CD14-positive monocyte (primary cell): ENCODE results near the gene SPATS2L. TPM values are rescaled to one million over a fixed set of nuclear protein-coding genes. Genes with fewer than 3 reads are reported as not detected.

Experiments
- DNase-seq, 3 donors: peaks; one replicate each; pipeline ENCODE4 v3.0.0-alpha.2; 2011 to 2022
- H2AFZ ChIP-seq: 2 replicates; pipeline ENCODE4 v1.6.0; 2012; ENCODE audit warnings: mild to moderate bottlenecking, low read depth, low read length, inconsistent platforms; ENCODE audit not compliant: insufficient read depth, poor library complexity, severe bottlenecking
- H3K27ac ChIP-seq, 2 donors: 1 replicate in 1 of 2; 2 replicates in 1 of 2; pipeline ENCODE4 v1.5.1; 2012 to 2013; ENCODE audit warnings: low read length in 2 of 2, control low read depth in 1 of 2, inconsistent platforms in 1 of 2, low read depth in 1 of 2, mild to moderate bottlenecking in 1 of 2
- H3K27me3 ChIP-seq, 2 donors: one replicate each; pipeline versions ENCODE4 v1.6.0 to v1.6.1; 2011 to 2013; ENCODE audit warnings: low read length in 2 of 2; ENCODE audit not compliant: control insufficient read depth in 2 of 2, insufficient read depth in 2 of 2
- H3K36me3 ChIP-seq, 2 donors: replicated peaks in 1 of 2; 1 replicate in 1 of 2; 2 replicates in 1 of 2; pipeline versions ENCODE4 v1.5.1 to v1.6.1; 2012 to 2013; ENCODE audit warnings: low read length in 2 of 2, control low read depth in 1 of 2, inconsistent platforms in 1 of 2, mild to moderate bottlenecking in 1 of 2; ENCODE audit not compliant: insufficient read depth in 2 of 2, control insufficient read depth in 1 of 2
- H3K4me1 ChIP-seq, 2 donors: 1 replicate in 1 of 2; 2 replicates in 1 of 2; pipeline versions ENCODE4 v1.5.1 to v1.6.1; 2012 to 2013; ENCODE audit warnings: low read length in 2 of 2, control low read depth in 1 of 2, inconsistent platforms in 1 of 2, mild to moderate bottlenecking in 1 of 2, moderate library complexity in 1 of 2; ENCODE audit not compliant: insufficient read depth in 2 of 2, control insufficient read depth in 1 of 2
- H3K4me2 ChIP-seq: replicated peaks from 2 replicates; pipeline ENCODE3; 2012; ENCODE audit warnings: low read length, moderate library complexity, mild to moderate bottlenecking; ENCODE audit not compliant: poor library complexity, severe bottlenecking; ENCODE audit errors: extremely low read depth
- H3K4me3 ChIP-seq, 3 experiments: fragments of 200-600 bp in 1 of 3; sonication (generic) in 1 of 3; replicated peaks in 1 of 3; 1 replicate in 2 of 3; 2 replicates in 1 of 3; pipeline ENCODE4 v1.5.1; 2011 to 2013; ENCODE audit warnings: low read length in 3 of 3, mild to moderate bottlenecking in 3 of 3, control low read depth in 2 of 3, low read depth in 2 of 3, inconsistent platforms in 1 of 3, moderate library complexity in 1 of 3
- H3K79me2 ChIP-seq: 2 replicates; pipeline ENCODE4 v1.6.0; 2012; ENCODE audit warnings: mild to moderate bottlenecking, control low read depth, inconsistent platforms, low read length, moderate library complexity; ENCODE audit not compliant: insufficient read depth
- H3K9ac ChIP-seq: 2 replicates; pipeline ENCODE4 v1.6.0; 2017; ENCODE audit warnings: low read length, mild to moderate bottlenecking; ENCODE audit not compliant: insufficient read depth, poor library complexity, severe bottlenecking
- H3K9me3 ChIP-seq, 2 donors: replicated peaks in 1 of 2; 1 replicate in 1 of 2; 2 replicates in 1 of 2; pipeline versions ENCODE4 v1.5.1 to v1.6.1; 2012 to 2013; ENCODE audit warnings: low read length in 2 of 2, control low read depth in 1 of 2; ENCODE audit not compliant: control insufficient read depth in 1 of 2, insufficient read depth in 1 of 2
- H4K20me1 ChIP-seq: 2 replicates; pipeline ENCODE4 v1.6.0; 2012; ENCODE audit warnings: mild to moderate bottlenecking, low read length, control low read depth, moderate library complexity; ENCODE audit not compliant: insufficient read depth
- H3K27ac Mint-ChIP-seq, 7 donors: one replicate each; pipeline ENCODE4 v1.8.0; 2020; ENCODE audit warnings: mild to moderate bottlenecking in 7 of 7, mixed read lengths in 7 of 7, moderate library complexity in 6 of 7, inconsistent platforms in 2 of 7
- H3K27me3 Mint-ChIP-seq, 3 donors: one replicate each; pipeline ENCODE4 v1.8.0; 2021 to 2022; ENCODE audit warnings: low read depth in 3 of 3, mild to moderate bottlenecking in 3 of 3, mixed read lengths in 3 of 3, moderate library complexity in 3 of 3, inconsistent platforms in 1 of 3
- H3K36me3 Mint-ChIP-seq, 2 donors: one replicate each; pipeline ENCODE4 v1.8.0; 2020; ENCODE audit warnings: mixed read lengths in 2 of 2, inconsistent platforms in 1 of 2, mild to moderate bottlenecking in 1 of 2
- H3K4me1 Mint-ChIP-seq: one replicate; pipeline ENCODE4 v1.8.0; 2020; ENCODE audit warnings: mild to moderate bottlenecking, mixed read lengths
- H3K4me3 Mint-ChIP-seq, 2 donors: one replicate each; pipeline ENCODE4 v1.8.0; 2020; ENCODE audit warnings: mild to moderate bottlenecking in 2 of 2, mixed read lengths in 2 of 2, moderate library complexity in 1 of 2
- H3K9me3 Mint-ChIP-seq, 7 donors: one replicate each; pipeline ENCODE4 v1.8.0; 2020 to 2022; ENCODE audit warnings: mixed read lengths in 7 of 7, mild to moderate bottlenecking in 6 of 7, moderate library complexity in 6 of 7, inconsistent platforms in 2 of 7
- CTCF ChIP-seq: fragments of 200-600 bp; IDR thresholded peaks from one replicate; pipeline ENCODE4 v1.8.0; 2022; ENCODE audit warnings: antibody characterized with exemption, mild to moderate bottlenecking
- WGBS: methylation state at CpG from one replicate; pipeline ENCODE4 v1.1.5; 2013; ENCODE audit warnings: missing lambda C conversion rate; ENCODE audit not compliant: insufficient coverage; 5-methylcytosine and 5-hydroxymethylcytosine counted together
- intact Hi-C, 2 donors: fragments of 100-400 bp; cut with micrococcal nuclease; formaldehyde crosslinking; loops; one replicate each; pipeline versions ENCODE4 v1.15.0 to v1.15.1; 2023
- polyA plus RNA-seq, 3 donors: library from polyadenylated mRNA; depleted of rRNA in 1 of 3; unstranded in 2 of 3; stranded (reverse) in 1 of 3; fragments of 300-500 nt in 2 of 3; fragments of >200 nt in 1 of 3; fragmentation: Illumina TruSeq in 2 of 3; gene quantifications; 1 replicate in 2 of 3; 2 replicates in 1 of 3; pipeline ENCODE4 v1.2.3, GENCODE V29; 2012 to 2021

SPATS2L gene
- polyA plus RNA-seq, 3 donors: 2.7 to 5.2 (median 3.2) TPM

- Histone ChIP-seq H3K36me3 (no peaks in the 10 kb centered on the region), H3K79me2 (peaks cover 10% of the 10 kb centered on the region), H3K4me2 (peak overlapping the region; percentile 90), H3K27me3 (peaks cover 4 to 26% of the 10 kb centered on the region in 2 donors), H2AFZ (peak overlapping the region; percentile 91), H3K9ac (peak overlapping the region; percentile 69), H3K4me3 (peak overlapping the region; percentile 40 to 85 (median 78)), H3K27ac (no peak overlapping the region), H3K9me3 (no peaks in the 10 kb centered on the region), H4K20me1 (no peaks in the 10 kb centered on the region), H3K4me1 (peaks cover 10 to 14% of the 10 kb centered on the region in 2 donors)
- under 1% methylated on average over 117 of the region's 120 CpGs for WGBS
- Mint-ChIP-seq H3K27ac (no peak overlapping the region), H3K4me3 (peak overlapping the region; percentile 79 to 88), H3K9me3 (peaks cover 0 to 2% (median 0%) of the 10 kb centered on the region in 7 donors), H3K4me1 (peaks cover 17% of the 10 kb centered on the region), H3K27me3 (peaks cover 16 to 23% (median 21%) of the 10 kb centered on the region in 3 donors), H3K36me3 (peaks cover 0 to 7% of the 10 kb centered on the region in 2 donors)
- intact Hi-C loops: no loop called here
- DNase-seq: peak in 1 of 3 donors; percentile 17
- TF ChIP-seq CTCF: no peak
Observed at GRCh38 chr2:200306931-200307723, 634 bp downstream of the SPATS2L start.

GRCh38 chr2:200307724-200308545 is 1.4 kb downstream of the SPATS2L start:
- Histone ChIP-seq H2AFZ (peak overlapping the region; percentile 91), H3K36me3 (no peaks in the 10 kb centered on the region), H3K27me3 (peaks cover 4 to 26% of the 10 kb centered on the region in 2 donors), H3K27ac (no peak overlapping the region), H4K20me1 (no peaks in the 10 kb centered on the region), H3K4me3 (peak overlapping the region; percentile 40 to 85 (median 78)), H3K79me2 (peaks cover 10% of the 10 kb centered on the region), H3K9ac (peak overlapping the region; percentile 69), H3K9me3 (no peaks in the 10 kb centered on the region), H3K4me1 (peaks cover 10 to 14% of the 10 kb centered on the region in 2 donors), H3K4me2 (peak overlapping the region; percentile 90)
- Mint-ChIP-seq H3K27ac (no peak overlapping the region), H3K4me1 (peaks cover 17% of the 10 kb centered on the region), H3K27me3 (peaks cover 16 to 23% (median 21%) of the 10 kb centered on the region in 3 donors), H3K36me3 (peaks cover 0 to 7% of the 10 kb centered on the region in 2 donors), H3K9me3 (peaks cover 0 to 2% (median 0%) of the 10 kb centered on the region in 7 donors), H3K4me3 (peak overlapping the region; percentile 79 to 88)
- intact Hi-C loops: no loop called here
- no peak for DNase-seq
- no peak for TF ChIP-seq CTCF
- WGBS: 91% methylated on average over 1 of the region's 20 CpGs
